Lung (tissue), 12 donors: ENCODE measurements around the gene IQCK. TPM values are rescaled to one million over a fixed set of nuclear protein-coding genes. Genes with fewer than 3 reads are reported as not detected.

Source experiments
- ATAC-seq: fragments of 200-7000 bp; cut with Tn5 transposase; one replicate; pipeline ENCODE4 v1.9.1; 2020; ENCODE audit warnings: moderate number of reproducible peaks; ENCODE audit not compliant: insufficient read depth, low FRiP score
- DNase-seq, 3 donors: peaks; one replicate each; pipeline ENCODE4 v3.0.0-alpha.2; 2013 to 2017
- H3K27ac ChIP-seq, 2 donors: one replicate each; pipeline ENCODE4 v1.5.1; 2013; ENCODE audit warnings: mild to moderate bottlenecking in 2 of 2, moderate library complexity in 2 of 2, control low read depth in 1 of 2, inconsistent platforms in 1 of 2, low read depth in 1 of 2, low read length in 1 of 2
- H3K27me3 ChIP-seq, 3 donors: one replicate each; pipeline ENCODE4 v1.5.1; 2013; ENCODE audit warnings: low read length in 2 of 3; ENCODE audit not compliant: control insufficient read depth in 3 of 3, insufficient read depth in 3 of 3
- H3K36me3 ChIP-seq, 4 donors: one replicate each; pipeline ENCODE4 v1.5.1; 2013; ENCODE audit warnings: low read length in 4 of 4, mild to moderate bottlenecking in 1 of 4, moderate library complexity in 1 of 4; ENCODE audit not compliant: control insufficient read depth in 4 of 4, insufficient read depth in 4 of 4
- H3K4me1 ChIP-seq, 5 donors: one replicate each; pipeline ENCODE4 v1.5.1; 2013; ENCODE audit warnings: low read length in 5 of 5, mild to moderate bottlenecking in 2 of 5, moderate library complexity in 1 of 5; ENCODE audit not compliant: control insufficient read depth in 5 of 5, insufficient read depth in 5 of 5
- H3K4me3 ChIP-seq: one replicate; pipeline ENCODE4 v1.5.1; 2013; ENCODE audit warnings: mild to moderate bottlenecking, control low read depth, moderate library complexity
- H3K9ac ChIP-seq, 2 donors: one replicate each; pipeline ENCODE4 v1.5.1; 2013; ENCODE audit warnings: low read length in 2 of 2, control low read depth in 1 of 2; ENCODE audit not compliant: insufficient read depth in 1 of 2
- H3K9me3 ChIP-seq, 4 donors: one replicate each; pipeline ENCODE4 v1.5.1; 2013; ENCODE audit warnings: low read length in 3 of 4, mild to moderate bottlenecking in 1 of 4, moderate library complexity in 1 of 4; ENCODE audit not compliant: control insufficient read depth in 4 of 4, insufficient read depth in 3 of 4
- CTCF ChIP-seq: IDR thresholded peaks from 2 replicates; pipeline ENCODE4 v1.5.1; 2012; ENCODE audit warnings: mild to moderate bottlenecking; ENCODE audit errors: control extremely low read depth, extremely low read depth
- WGBS, 2 donors: extraction: QIAGEN DNeasy Blood & Tissue Kit; methylation state at CpG; one replicate each; pipeline ENCODE4 v1.1.7; 2013; 5-methylcytosine and 5-hydroxymethylcytosine counted together
- polyA plus RNA-seq, 2 donors: library from polyadenylated mRNA; stranded (reverse); fragments of 200-250 nt; gene quantifications; one replicate each; pipeline ENCODE4 v1.2.1, GENCODE V29; 2013
- total RNA-seq, 2 donors: library from RNA; depleted of rRNA in 1 of 2; stranded (reverse); fragments of >200 nt in 1 of 2; gene quantifications; one replicate each; pipeline ENCODE4 v1.2.1, GENCODE V29; 2014 to 2021
- donor health status: control.
- donor health status: control.
- donor health status: Bipolar disorder and iron deficiency.
- donor health status: healthy.
- donor health status: DM: yes; HTN: yes; CAD: no.

IQCK gene
- total and polyA plus RNA-seq, 4 donors = 12.7 to 27.0 (median 20.4) TPM

DNA sequence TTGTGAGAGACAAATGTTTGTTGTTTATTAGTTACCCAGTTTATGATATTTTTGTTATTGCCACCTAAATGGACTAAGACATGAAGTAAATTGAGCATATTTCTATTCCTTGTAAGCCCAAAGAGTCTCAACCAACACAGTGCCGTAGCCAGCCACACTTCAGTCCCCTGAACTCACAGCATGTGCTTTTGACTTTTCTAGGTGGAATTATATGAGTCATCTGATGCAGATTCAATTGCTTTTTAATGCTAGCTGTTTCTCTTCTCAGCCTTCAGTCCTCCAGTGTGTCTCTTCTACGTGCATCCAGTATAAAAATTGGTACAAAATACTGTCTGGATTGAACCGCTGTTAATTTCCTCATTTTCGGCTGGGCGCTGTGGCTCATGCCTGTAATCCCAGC is 39.0 kb downstream of the IQCK start:
- Histone ChIP-seq H3K27ac (no peak overlapping the region), H3K4me1 (peaks cover 0 to 25% (median 7%) of the 10 kb centered on the region in 5 donors), H3K36me3 (peaks cover 0 to 3% (median 0%) of the 10 kb centered on the region in 4 donors), H3K9ac (no peak overlapping the region), H3K4me3 (no peak overlapping the region), H3K27me3 (no peaks in the 10 kb centered on the region), H3K9me3 (no peaks in the 10 kb centered on the region)
- DNase-seq (peak in 1 of 3 donors; percentile 57), ATAC-seq (no peak)
- WGBS, 2 donors = 91 to 94% methylated on average over 5 of the region's 5 CpGs
- no peak for TF ChIP-seq CTCF

DNA sequence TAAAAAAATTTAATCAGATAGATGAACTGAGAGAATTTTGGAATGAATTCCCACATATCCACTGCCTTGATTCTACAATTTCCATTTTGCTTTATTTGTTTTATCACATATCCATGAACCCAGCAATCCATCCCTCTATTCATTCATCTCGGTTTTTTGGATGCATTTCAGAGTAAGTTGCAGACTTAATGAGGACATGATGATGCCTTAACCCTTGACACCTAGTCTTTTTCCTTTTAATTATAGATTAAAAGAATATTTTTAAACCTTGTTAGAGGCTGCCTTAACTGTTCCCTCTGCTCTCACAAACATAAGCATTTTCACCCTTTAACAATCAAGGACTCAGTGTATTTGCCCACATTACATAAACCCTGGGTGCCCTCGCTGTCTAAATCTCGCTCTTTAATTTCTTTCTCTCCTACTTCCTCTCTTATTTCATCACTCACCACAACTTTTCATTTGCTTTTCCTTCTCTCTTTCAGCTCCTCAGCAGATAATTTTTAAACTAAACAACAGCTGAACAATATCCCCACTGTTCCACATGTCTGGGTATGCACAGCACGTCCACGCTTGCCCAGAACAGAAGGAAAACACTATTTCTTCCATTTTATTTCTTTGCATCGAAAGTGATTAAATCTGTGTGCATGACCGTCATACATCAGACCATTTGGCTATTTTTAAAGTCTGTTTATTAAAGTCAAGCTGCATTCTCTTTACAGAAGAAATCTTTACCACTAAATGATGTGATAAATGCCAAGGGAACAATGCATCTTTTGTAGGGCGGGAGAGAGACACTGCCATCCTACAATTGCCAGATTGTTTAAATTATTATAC is 39.9 kb downstream of the IQCK start:
- 54 to 65% methylated on average over 8 of the region's 8 CpGs for WGBS, 2 donors

DNA sequence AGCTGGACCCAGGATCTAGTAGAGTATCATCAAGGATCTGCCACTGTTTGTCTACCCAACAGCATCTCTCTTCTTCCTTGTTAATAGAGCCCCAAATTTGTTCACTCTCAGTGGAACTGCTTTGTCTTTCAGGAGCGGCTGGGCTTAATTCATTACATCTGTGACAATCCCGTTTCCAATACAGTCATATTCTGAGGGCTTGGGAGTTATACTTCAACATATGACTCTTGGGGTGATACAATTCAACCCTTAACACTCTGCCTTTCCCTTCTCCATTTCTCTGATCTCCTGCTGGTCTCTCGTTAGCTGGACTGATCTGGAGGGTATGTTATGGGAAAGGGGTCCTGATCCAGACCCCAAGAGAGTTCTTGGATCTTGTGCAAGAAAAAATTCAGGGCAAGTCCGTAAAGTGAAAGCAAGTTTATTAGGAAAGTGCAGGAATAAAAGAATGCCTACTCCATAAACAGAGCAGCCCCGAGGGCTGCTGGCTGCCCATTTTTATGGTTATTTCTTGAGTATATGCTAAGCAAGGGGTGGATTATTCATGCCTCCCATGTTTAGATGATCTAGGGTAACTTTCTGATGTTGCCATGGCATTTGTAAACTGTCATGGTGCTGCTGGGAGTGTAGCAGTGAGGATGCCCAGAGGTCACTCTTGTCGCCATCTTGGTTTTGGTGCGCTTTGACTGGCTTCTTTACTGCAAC is 42.4 kb downstream of the IQCK start:
- no peak overlapping the region for H3K27ac ChIP-seq
- H3K36me3 ChIP-seq = no peaks in the 10 kb centered on the region
- no peaks in the 10 kb centered on the region for H3K9me3 ChIP-seq
- no peak overlapping the region for H3K9ac ChIP-seq
- DNase-seq (no peak), ATAC-seq (no peak)
- H3K4me3 ChIP-seq = no peak overlapping the region
- WGBS, 2 donors = 96 to 99% methylated on average over 7 of the region's 7 CpGs
- TF ChIP-seq CTCF = no peak
- H3K4me1 ChIP-seq = peaks cover 0 to 22% (median 7%) of the 10 kb centered on the region in 5 donors
- H3K27me3 ChIP-seq = no peaks in the 10 kb centered on the region

More for the DNA sequence above, 39.9 kb downstream of the IQCK start:
- Histone ChIP-seq H3K4me1 (peaks cover 0 to 22% (median 7%) of the 10 kb centered on the region in 5 donors), H3K27ac (no peak overlapping the region), H3K36me3 (peaks cover 0 to 3% (median 0%) of the 10 kb centered on the region in 4 donors), H3K9ac (no peak overlapping the region), H3K27me3 (no peaks in the 10 kb centered on the region), H3K9me3 (no peaks in the 10 kb centered on the region), H3K4me3 (no peak overlapping the region)
- ATAC-seq (no peak), DNase-seq (peak; percentile 58 to 93 (median 92))
- no peak for TF ChIP-seq CTCF
